Stimulated activated CD4-positive, alpha-beta T cell treated with anti-CD3 and anti-CD28 coated beads, Interleukin-1b, Interleukin-23, amount 100 ng/mL, for 24 hours (primary cell): ENCODE results near the gene RASA4.
"Not testable (repeated sequence)": the region's sequence is repeated elsewhere in the genome, so short reads cannot be mapped to it uniquely, and the experiment has no call there.

Source experiments
- DNase-seq, 4 experiments: peaks; one replicate each; pipeline ENCODE4 v3.0.0-alpha.2; 2020; ENCODE audit warnings: low read depth in 4 of 4, low spot score in 1 of 4

RASA4 gene

DNA sequence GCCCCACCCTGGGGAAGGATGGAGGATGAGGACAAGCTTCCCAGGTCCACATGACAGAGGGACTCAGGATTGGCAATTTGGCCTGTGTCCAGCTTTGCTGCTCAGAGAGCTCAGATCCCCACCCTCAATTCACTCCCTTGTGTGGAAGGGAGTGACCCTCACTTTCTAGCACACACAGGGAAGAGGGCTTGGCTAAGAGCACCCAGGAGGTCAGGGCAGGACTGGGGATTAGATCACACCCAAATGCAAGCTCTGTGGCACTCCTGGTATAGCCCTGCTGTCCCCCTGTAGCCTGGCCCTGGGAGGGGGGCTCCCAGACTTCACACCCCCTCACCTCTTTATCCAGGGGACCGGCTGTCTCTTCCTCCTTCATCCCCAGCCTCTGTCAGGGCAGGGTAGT lies 72.2 kb downstream of the RASA4 start:
- not testable (repeated sequence) for DNase-seq

- not testable (repeated sequence) for DNase-seq
These were observed 73.0 kb downstream of the RASA4 start, which contains the start of gene UPK3BL2 for GRCh38 chr7:102543596-102543995. TSS of gene UPK3BL2 (minus strand) at chr7:102543696. CDS start at chr7:102543636, 60 bp downstream.

- not testable (repeated sequence) for DNase-seq
These were observed 73.8 kb downstream of the RASA4 start for GRCh38 chr7:102542771-102543170.

DNA sequence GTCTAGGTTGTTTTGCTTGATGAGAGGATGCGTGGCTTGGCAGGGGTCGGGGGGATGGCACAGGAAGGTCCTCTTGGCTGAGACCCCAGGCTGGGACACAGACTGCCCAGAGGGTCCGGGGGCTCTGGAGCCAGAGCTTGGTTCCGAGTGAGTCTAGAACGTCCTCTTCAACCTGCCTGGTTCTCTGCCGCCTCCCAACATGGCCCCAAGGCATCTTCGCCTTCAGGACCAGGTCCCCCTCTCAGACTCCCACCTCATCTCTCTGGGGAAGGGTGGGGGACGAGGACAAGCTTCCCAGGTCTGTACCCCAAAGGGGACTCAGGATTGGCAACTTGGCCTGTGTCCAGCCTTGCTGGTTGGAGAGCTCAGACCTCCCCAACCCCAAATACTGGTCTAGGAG lies 74.5 kb downstream of the RASA4 start:
- not testable (repeated sequence) for DNase-seq

GRCh38 chr7:102540604-102541003 lies 76.0 kb downstream of the RASA4 start:
- not testable (repeated sequence) for DNase-seq

DNA sequence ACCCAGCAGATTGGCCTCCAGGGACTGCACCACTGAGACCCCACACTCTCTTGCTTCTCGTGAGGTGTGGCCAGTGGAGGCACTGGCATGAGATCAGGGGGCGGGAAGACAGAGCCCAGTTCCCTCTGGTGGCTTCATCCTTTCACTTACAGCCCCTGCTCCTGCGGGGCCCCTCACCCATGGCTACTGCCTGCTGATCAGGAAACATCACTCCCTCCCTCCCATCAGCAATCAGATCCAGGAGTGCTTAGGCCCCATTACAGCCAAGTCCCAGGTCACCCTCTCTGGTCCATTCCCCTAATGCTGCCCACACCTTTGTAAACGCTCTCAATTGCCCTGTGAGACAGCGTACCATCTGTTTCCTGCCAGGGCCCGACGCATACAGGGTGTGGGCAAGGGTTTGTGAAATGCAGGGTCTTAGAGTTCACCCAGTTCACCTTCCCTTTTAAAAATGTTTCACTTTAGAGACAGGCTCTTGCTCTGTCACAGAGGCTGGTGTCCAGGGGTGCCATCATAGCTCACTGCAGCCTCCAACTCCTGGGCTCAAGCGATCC lies 81.4 kb downstream of the RASA4 start:
- not testable (repeated sequence) for DNase-seq

DNA sequence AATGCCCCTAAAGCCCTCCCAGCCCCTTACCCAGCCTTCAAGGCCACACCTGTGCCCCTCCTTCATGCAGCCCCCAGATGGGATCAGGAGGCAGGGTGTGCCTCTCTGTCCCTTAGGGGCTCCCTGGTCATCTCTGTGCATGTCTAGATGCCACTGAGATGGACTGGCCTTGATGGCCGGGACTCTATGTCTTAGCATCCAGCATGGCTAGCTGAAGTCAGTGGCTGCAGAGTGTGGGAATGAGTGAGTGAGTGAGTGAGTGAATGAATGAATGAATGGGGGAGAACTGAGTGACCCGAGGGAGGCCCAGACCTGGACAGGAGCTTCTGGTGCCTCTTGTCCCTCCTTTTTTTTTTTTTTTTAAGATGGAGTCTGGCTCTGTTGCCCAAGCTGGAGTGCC lies 84.4 kb downstream of the RASA4 start:
- not testable (repeated sequence) for DNase-seq

DNA sequence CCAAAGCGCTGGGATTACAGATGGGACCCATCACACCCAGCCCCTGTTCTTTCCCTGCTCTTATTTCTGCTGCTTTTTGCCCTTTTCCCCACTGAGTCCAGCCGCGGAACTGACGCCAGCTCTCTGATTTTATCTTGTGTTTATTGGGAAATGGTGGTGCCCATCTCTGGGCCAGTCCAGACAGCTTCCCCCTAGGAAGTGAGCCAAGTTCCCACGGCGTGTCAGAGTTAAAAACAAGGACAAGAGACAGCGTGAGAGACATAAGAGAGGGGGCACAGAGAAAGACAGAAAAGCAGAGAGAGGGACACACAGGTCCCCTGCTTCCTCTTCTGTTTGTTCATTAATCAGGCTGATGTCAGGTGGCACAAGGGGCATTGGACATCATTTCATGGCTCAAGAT lies 85.0 kb downstream of the RASA4 start:
- DNase-seq: not testable (repeated sequence)

- not testable (repeated sequence) for DNase-seq
These were observed 88.4 kb downstream of the RASA4 start for GRCh38 chr7:102527822-102528793.

DNA sequence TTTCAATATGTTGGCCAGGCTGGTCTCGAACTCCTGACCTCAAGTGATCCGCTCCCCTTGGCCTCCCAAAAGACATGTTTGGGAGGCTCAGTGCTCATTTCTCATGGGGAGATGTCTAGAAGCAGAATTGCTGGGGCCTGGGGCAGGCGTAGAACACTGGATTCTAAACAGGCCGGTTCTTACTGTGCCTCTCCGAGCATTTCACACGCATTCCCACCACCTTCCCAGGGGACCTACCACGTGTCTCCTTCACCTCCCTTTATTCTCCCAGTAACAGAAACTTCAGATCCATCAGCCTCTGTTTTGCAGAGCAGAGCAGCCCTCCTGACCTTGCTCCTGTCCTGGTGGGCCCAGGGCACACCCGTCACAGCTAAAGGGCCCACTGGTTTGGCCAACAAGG lies 89.4 kb downstream of the RASA4 start:
- not testable (repeated sequence) for DNase-seq

DNA sequence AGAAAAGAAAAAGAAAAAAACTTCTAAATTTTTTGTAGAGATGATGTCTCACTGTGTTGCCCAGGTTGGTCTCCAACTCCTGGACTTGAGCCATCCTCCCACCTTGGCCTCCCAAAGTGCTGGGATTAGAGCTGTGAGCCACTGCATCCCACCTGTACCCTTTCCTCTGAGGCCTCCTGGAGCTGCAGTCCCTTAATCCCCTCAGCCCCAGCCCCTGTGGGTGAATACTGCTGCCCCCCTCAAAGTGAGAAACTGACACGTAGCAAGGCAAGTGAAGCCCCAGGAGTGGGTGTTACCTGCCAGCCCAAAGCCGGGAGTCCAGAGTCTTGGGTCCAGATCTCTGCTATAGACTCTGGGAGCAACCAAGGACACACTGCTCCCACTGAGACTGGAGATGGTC lies 91.8 kb downstream of the RASA4 start:
- DNase-seq: not testable (repeated sequence)
